GM06990 (cell line): Measurements from ENCODE around the gene RELL1.

Source experiments
- DNase-seq: peaks from one replicate; pipeline ENCODE4 v3.0.0-alpha.2; 2011; ENCODE audit not compliant: insufficient read length; ENCODE audit errors: extremely low read depth
- H3K27me3 ChIP-seq: replicated peaks from 2 replicates; pipeline ENCODE4 v1.6.0; 2011; ENCODE audit warnings: low read length; ENCODE audit not compliant: control insufficient read depth, insufficient read depth
- H3K36me3 ChIP-seq: 2 replicates; pipeline ENCODE4 v1.5.1; 2011; ENCODE audit warnings: low read length; ENCODE audit not compliant: control insufficient read depth, insufficient read depth
- H3K4me3 ChIP-seq: replicated peaks from 2 replicates; pipeline ENCODE4 v1.5.1; 2011; ENCODE audit warnings: low read depth, mild to moderate bottlenecking, control low read depth, low read length
- CTCF ChIP-seq: IDR thresholded peaks from 2 replicates; pipeline ENCODE4 v1.5.1; 2011; ENCODE audit warnings: low read length, control low read depth, mild to moderate bottlenecking, inconsistent platforms; ENCODE audit not compliant: insufficient read depth, poor library complexity, severe bottlenecking

RELL1 gene

GRCh38 chr4:37591349-37591748 is 94.8 kb downstream of the RELL1 start:
- H3K27me3 ChIP-seq, result no peaks in the 10 kb centered on the region
- no peak overlapping the region for H3K4me3 ChIP-seq
- H3K36me3 ChIP-seq, result no peaks in the 10 kb centered on the region

GRCh38 chr4:37590016-37590415 is 96.2 kb downstream of the RELL1 start:
- TF ChIP-seq CTCF, result no peak
- H3K36me3 ChIP-seq, result no peaks in the 10 kb centered on the region
- no peaks in the 10 kb centered on the region for H3K27me3 ChIP-seq
- H3K4me3 ChIP-seq, result no peak overlapping the region
- DNase-seq, result no peak

More at GRCh38 chr4:37591349-37591748, 94.8 kb downstream of the RELL1 start:
- no peak for TF ChIP-seq CTCF
- no peak for DNase-seq

- H3K4me3 ChIP-seq, result no peak overlapping the region
- no peaks in the 10 kb centered on the region for H3K27me3 ChIP-seq
- no peak for DNase-seq
- H3K36me3 ChIP-seq, result no peaks in the 10 kb centered on the region
- TF ChIP-seq CTCF, result no peak
Observed at GRCh38 chr4:37588150-37588549, 98.0 kb downstream of the RELL1 start.

- no peak for DNase-seq
- TF ChIP-seq CTCF, result no peak
- Histone ChIP-seq H3K27me3 (no peaks in the 10 kb centered on the region), H3K4me3 (no peak overlapping the region), H3K36me3 (no peaks in the 10 kb centered on the region)
Observed at GRCh38 chr4:37586194-37586593, 100.0 kb downstream of the RELL1 start.

GRCh38 chr4:37584493-37585060 is 101.6 kb downstream of the RELL1 start:
- TF ChIP-seq CTCF, result no peak
- Histone ChIP-seq H3K4me3 (no peak overlapping the region), H3K27me3 (no peaks in the 10 kb centered on the region), H3K36me3 (no peaks in the 10 kb centered on the region)
- DNase-seq, result no peak

- H3K27me3 ChIP-seq, result no peaks in the 10 kb centered on the region
- no peak for DNase-seq
- no peak overlapping the region for H3K4me3 ChIP-seq
- no peak for TF ChIP-seq CTCF
- H3K36me3 ChIP-seq, result no peaks in the 10 kb centered on the region
Observed at GRCh38 chr4:37584071-37584470, 102.1 kb downstream of the RELL1 start.
